A673 (cell line): ENCODE measurements around the gene GP5.

Source experiments
- CTCF ChIP-seq: fragments of 300-800, 200-600 bp; sonication (generic); conservative IDR thresholded peaks from 2 replicates; pipeline ENCODE4 v1.5.1; 2017; ENCODE audit warnings: low read depth, mild to moderate bottlenecking, antibody characterized with exemption, low read length, moderate library complexity, mixed read lengths
- EZH2 ChIP-seq: fragments of 200-600 bp; sonication (generic); IDR thresholded peaks from 2 replicates; pipeline ENCODE4 v1.6.1; 2017; ENCODE audit warnings: borderline replicate concordance, low read depth, mild to moderate bottlenecking, mixed read lengths, antibody characterized with exemption, low read length; ENCODE audit not compliant: poor library complexity, severe bottlenecking

- TF ChIP-seq CTCF (no peak), EZH2 (no peak)
Observed at GRCh38 chr3:194379231-194379630, 19.8 kb downstream of the GP5 start.
